Fibroblast of lung (primary cell): ENCODE measurements around the gene PYGO2.
A peak's percentile ranks its signal among the peaks of the same experiment; 100 is the strongest.

Experiments used
- EZH2 ChIP-seq: IDR thresholded peaks from 2 replicates; pipeline ENCODE4 v1.5.1; 2012; ENCODE audit warnings: low read length, control low read depth, mild to moderate bottlenecking; ENCODE audit errors: missing control alignments
- TF ChIP-seq, protein P1 (sequence below), 2 donors: IDR thresholded peaks in 1 of 2; conservative IDR thresholded peaks in 1 of 2; 1 replicate in 1 of 2; 2 replicates in 1 of 2; pipeline ENCODE4 v1.5.1; 2011 to 2012; ENCODE audit warnings: low read length in 2 of 2, control low read depth in 1 of 2, inconsistent platforms in 1 of 2, low read depth in 1 of 2, mild to moderate bottlenecking in 1 of 2

DNA sequence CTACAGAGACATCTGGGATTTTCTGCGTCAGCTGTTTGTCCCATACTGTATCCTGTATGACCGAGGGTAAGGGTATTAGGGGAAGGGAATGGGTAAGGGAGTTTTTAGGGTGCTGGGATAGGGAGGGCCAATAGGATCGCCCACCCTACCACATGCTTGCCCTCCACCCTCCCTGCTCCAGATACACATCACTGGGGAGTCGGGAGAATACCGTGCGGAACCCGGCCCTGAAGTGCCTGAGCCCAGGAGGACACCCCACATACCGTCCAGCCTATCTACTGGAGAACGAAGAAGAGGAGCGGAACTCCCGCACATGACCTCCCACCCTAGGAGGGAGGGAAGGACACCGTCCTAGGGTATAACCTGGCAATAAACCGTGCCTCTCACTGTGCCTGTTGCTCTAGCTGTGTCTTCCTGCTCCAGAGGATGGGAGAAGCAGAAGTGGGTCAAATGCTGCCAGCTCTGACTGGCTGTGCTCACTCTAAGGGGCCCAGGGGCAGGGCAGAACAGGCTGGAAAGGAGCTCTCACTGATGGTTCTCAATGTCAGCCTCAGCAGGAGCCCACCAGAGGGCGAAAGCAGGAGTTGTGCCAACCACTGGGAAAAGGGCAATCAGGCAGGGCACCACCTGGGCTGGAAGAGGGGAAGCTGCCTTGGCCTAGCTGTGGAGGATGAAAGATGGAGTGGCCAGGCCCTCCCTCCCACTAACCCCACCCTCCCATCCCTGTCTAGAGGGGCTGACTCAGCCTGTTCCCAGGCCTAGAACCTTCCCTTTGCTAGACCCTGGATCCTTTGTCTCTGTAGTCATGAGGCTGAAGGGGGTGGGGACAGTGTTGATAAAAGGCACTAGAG is 31.4 kb upstream of the PYGO2 start:
- TF ChIP-seq, protein P1, sequence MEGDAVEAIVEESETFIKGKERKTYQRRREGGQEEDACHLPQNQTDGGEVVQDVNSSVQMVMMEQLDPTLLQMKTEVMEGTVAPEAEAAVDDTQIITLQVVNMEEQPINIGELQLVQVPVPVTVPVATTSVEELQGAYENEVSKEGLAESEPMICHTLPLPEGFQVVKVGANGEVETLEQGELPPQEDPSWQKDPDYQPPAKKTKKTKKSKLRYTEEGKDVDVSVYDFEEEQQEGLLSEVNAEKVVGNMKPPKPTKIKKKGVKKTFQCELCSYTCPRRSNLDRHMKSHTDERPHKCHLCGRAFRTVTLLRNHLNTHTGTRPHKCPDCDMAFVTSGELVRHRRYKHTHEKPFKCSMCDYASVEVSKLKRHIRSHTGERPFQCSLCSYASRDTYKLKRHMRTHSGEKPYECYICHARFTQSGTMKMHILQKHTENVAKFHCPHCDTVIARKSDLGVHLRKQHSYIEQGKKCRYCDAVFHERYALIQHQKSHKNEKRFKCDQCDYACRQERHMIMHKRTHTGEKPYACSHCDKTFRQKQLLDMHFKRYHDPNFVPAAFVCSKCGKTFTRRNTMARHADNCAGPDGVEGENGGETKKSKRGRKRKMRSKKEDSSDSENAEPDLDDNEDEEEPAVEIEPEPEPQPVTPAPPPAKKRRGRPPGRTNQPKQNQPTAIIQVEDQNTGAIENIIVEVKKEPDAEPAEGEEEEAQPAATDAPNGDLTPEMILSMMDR (conservative IDR thresholded peaks at IDR 0.05 in 1 of 2, IDR thresholded peaks at IDR 0.05 in 1 of 2; ENCODE audit: low read depth in 1 of 2, low read length in 2 of 2) = peak; percentile 12 to 40
- no peak for TF ChIP-seq EZH2
